ENCODE data around the gene P4HA2.
"Not testable (repeated sequence)": the region's sequence is repeated elsewhere in the genome, so short reads cannot be mapped to it uniquely, and the experiment has no call there.

The P4HA2 gene

GRCh38 chr5:132176987-132177386 lies 50.7 kb downstream of the P4HA2 start:
- TF ChIP-seq CTCF (IDR thresholded peaks at IDR 0.05; ENCODE audit: borderline replicate concordance, control extremely low read depth, extremely low read depth, insufficient read depth, missing control alignments), result peak; percentile 18
- in situ Hi-C loops (cut with MboI; ENCODE audit: low sequenced_read_pairs, unreplicated experiment), result loop anchor here (5.0 kb wide), 1 partner anchor 110 kb away; no protein-coding TSS in a partner anchor
- peak; percentile 59 for DNase-seq (ENCODE audit: low spot score)

- DNase-seq (ENCODE audit: low spot score), result no peak
- TF ChIP-seq CTCF (IDR thresholded peaks at IDR 0.05; ENCODE audit: borderline replicate concordance, control extremely low read depth, extremely low read depth, insufficient read depth, missing control alignments), result no peak
- in situ Hi-C loops (cut with MboI; ENCODE audit: low sequenced_read_pairs, unreplicated experiment), result loop anchor here (5.0 kb wide), 1 partner anchor 109 kb away; no protein-coding TSS in a partner anchor
Measured at GRCh38 chr5:132176521-132176945, 51.1 kb downstream of the P4HA2 start.

- in situ Hi-C loops (cut with MboI; ENCODE audit: low sequenced_read_pairs, unreplicated experiment), result no loop called here
- TF ChIP-seq CTCF (IDR thresholded peaks at IDR 0.05; ENCODE audit: borderline replicate concordance, control extremely low read depth, extremely low read depth, insufficient read depth, missing control alignments), result no peak
- no peak for DNase-seq (ENCODE audit: low spot score)
Measured at GRCh38 chr5:132162945-132163344, 64.7 kb downstream of the P4HA2 start.

GRCh38 chr5:132161574-132162326 lies 65.9 kb downstream of the P4HA2 start:
- DNase-seq (ENCODE audit: low spot score); in situ Hi-C loops (cut with MboI; ENCODE audit: low sequenced_read_pairs, unreplicated experiment): not testable (repeated sequence)

GRCh38 chr5:132156413-132156812 lies 71.2 kb downstream of the P4HA2 start:
- no peak for TF ChIP-seq CTCF (IDR thresholded peaks at IDR 0.05; ENCODE audit: borderline replicate concordance, control extremely low read depth, extremely low read depth, insufficient read depth, missing control alignments)

GRCh38 chr5:132150565-132150964 lies 77.1 kb downstream of the P4HA2 start:
- DNase-seq (ENCODE audit: low spot score), result no peak
- in situ Hi-C loops (cut with MboI; ENCODE audit: low sequenced_read_pairs, unreplicated experiment), result no loop called here
- TF ChIP-seq CTCF (IDR thresholded peaks at IDR 0.05; ENCODE audit: borderline replicate concordance, control extremely low read depth, extremely low read depth, insufficient read depth, missing control alignments), result no peak

More at GRCh38 chr5:132156413-132156812, 71.2 kb downstream of the P4HA2 start:
- in situ Hi-C loops (cut with MboI; ENCODE audit: low sequenced_read_pairs, unreplicated experiment), result no loop called here
- DNase-seq (ENCODE audit: low spot score), result no peak

GRCh38 chr5:132147663-132148062 lies 80.0 kb downstream of the P4HA2 start:
- TF ChIP-seq CTCF (IDR thresholded peaks at IDR 0.05; ENCODE audit: borderline replicate concordance, control extremely low read depth, extremely low read depth, insufficient read depth, missing control alignments), result no peak
- DNase-seq (ENCODE audit: low spot score), result no peak
- in situ Hi-C loops (cut with MboI; ENCODE audit: low sequenced_read_pairs, unreplicated experiment), result no loop called here

- in situ Hi-C loops (cut with MboI; ENCODE audit: low sequenced_read_pairs, unreplicated experiment); DNase-seq (ENCODE audit: low spot score): not testable (repeated sequence)
Measured at GRCh38 chr5:132145326-132145725, 82.3 kb downstream of the P4HA2 start.
